Gastroesophageal sphincter (tissue), 3 donors: ENCODE data around the gene NFIA.

Experiments used
- POLR2A ChIP-seq, 2 donors: fragments of 450-650 bp; IDR thresholded peaks; one replicate each; pipeline ENCODE4 v1.6.1; 2017; ENCODE audit warnings: antibody characterized with exemption in 2 of 2, mild to moderate bottlenecking in 2 of 2, moderate library complexity in 1 of 2
- TF ChIP-seq, protein P1 (sequence below), 4 experiments: fragments of 200-600 bp in 2 of 4; fragments of 450-650 bp in 2 of 4; sonication (generic) in 1 of 4; IDR thresholded peaks; one replicate each; pipeline ENCODE4 v1.5.1; 2017 to 2019; ENCODE audit warnings: antibody characterized with exemption in 4 of 4, mild to moderate bottlenecking in 2 of 4, moderate library complexity in 2 of 4

DNA sequence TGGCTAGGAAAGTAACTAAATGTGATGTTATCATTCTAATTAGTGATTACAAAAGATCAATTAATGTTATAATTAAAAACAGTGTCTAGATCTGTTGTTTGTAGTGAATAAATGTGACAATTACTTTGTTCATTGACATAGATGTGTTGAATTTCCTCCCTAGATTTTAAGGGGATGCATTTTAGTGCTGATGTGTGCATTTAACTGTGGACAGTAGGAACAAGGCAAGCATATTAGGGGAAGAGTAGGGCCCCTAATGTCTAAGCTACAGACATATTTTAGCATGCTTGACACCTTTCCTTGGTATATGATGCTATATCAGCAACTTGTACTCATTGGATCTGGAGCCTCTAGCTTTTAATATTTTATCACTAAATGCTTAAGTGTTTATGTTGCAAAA lies 48.9 kb downstream of the NFIA start:
- TF ChIP-seq, protein P1, sequence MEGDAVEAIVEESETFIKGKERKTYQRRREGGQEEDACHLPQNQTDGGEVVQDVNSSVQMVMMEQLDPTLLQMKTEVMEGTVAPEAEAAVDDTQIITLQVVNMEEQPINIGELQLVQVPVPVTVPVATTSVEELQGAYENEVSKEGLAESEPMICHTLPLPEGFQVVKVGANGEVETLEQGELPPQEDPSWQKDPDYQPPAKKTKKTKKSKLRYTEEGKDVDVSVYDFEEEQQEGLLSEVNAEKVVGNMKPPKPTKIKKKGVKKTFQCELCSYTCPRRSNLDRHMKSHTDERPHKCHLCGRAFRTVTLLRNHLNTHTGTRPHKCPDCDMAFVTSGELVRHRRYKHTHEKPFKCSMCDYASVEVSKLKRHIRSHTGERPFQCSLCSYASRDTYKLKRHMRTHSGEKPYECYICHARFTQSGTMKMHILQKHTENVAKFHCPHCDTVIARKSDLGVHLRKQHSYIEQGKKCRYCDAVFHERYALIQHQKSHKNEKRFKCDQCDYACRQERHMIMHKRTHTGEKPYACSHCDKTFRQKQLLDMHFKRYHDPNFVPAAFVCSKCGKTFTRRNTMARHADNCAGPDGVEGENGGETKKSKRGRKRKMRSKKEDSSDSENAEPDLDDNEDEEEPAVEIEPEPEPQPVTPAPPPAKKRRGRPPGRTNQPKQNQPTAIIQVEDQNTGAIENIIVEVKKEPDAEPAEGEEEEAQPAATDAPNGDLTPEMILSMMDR (IDR thresholded peaks at IDR 0.05), result no peak
- no peak for TF ChIP-seq POLR2A (IDR thresholded peaks at IDR 0.05)
